Activated T-cell treated with anti-CD3 and anti-CD28 coated beads for 4 hours (primary cell): ENCODE data around the gene CTBP1.

Source experiments
- DNase-seq: peaks from one replicate; pipeline ENCODE4 v3.0.0-alpha.2; 2020

CTBP1 gene

DNA sequence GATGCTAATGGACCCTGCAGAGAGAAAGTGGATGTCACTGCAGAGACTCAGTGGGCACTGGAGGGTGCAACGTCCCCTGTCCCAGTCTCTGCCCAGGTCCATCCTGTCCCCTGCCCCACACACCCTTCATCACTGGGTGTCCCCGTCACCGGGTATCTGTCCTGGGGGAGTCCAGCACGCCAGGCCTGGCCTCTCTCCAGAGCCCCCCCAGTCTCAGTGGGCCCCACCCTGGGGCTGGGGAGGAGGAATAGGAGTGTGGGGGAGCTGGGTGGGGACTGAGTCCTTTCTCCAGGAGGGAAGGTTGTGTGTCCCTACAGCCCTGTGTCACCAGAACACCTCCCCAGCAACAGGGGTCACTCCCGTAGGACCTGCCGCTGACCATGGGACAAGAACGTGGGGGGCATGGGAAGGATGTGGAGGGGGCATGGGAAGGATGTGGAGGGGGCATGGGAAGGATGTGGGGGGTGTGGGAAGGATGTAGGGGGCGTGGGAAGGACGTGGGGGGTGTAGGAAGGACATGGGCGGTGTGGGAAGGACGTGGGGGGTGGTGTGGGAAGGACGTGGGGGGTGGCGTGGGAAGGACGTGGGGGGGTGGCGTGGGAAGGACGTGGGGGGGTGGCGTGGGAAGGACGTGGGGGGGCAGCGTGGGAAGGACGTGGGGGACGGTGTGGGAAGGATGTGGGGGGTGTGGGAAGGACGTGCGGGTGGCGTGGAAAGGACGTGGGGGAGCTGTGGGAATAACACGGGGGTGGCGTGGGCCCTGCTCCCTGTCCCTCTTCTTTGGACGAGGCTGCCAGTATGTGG is 55.5 kb downstream of the CTBP1 start:
- no peak for DNase-seq

DNA sequence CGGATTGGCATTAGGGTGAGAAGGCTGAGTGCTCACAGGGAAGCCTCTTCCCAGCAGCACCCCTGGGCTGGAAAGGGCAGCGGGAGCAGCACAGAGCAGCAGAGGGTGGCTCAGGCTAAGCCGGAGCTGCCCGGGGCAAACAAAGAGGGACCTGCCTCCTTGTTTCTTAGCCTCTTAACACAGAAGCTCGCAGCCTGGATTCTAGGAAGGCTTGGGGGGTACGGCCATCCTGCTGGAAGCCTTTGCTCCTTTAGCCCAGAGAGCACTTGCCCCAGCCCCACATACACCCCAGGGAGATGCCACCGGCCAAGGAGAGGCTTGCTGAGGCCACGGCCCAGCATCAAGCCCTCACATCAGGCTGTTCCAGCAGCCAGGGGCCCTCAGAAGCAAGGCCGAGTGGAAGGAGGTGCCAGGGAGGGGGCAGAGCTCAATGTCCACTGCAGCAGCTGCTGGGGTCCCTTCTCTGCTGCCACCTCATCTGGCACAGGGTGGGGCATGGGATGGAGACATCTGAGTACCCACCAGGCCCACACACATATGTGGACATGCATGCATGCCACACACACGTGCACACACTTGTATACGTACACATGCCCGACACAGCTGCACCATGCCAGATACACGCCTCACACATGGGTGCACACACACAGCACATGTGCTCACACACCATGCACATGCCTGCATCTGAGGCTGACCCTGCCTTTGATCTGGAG is 56.3 kb downstream of the CTBP1 start:
- DNase-seq: no peak

DNA sequence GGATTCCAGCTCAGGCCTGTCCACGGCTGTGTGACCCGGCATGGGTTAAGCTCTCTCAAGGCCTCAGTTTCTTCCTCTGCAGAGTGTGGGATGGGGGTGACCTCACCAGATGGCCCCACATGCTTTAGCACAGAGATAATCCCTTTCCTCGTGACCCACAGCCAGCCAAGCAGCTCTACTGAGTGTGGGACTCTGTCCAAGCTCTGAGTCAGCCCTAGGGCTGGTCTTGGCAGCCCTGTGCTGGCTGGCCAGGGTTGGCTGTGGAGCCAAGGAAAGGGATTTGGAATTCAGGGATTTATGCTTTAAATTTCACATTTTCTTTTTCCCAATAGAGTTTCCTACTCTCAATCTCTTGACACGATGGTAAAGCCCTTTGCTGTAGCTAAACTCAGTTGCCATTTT is 56.8 kb downstream of the CTBP1 start:
- no peak for DNase-seq

DNA sequence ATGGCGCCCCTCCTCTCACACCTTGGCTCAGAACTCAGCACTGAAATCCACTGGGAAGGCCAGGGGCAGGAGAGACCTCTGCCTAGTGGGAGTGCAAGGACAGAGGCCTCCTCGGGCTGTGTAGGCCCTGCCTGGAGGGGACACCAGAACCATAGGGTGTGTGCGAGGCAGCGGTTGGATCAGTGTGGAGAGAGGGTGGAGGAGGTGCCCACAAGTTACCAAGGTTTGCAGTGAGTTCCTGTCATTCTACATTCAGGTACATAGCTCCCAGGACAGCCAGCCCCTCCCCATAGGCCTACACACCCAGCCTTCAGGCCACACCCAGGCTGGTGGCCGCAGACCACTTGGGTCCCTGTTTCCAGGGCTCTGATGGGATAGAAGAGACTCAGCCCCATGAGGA is 57.3 kb downstream of the CTBP1 start:
- no peak for DNase-seq

DNA sequence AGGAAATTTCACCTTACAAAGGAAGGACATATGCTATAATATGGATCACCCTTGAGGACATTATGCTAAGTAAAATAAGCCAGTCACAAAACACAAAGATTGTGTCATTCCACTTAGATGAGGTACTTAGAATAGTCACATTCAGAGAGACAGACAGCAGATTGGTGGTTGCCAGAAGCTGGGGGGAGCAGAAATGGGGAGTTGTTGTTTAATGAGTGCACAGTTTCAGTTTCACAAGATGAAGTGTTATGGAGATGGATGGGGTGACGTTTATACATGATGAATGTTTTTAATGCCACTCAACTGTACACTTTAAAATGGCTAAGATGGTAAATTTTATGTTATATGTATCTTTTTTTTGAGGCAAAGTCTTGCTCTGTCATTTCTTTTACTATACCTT is 61.7 kb downstream of the CTBP1 start:
- DNase-seq: no peak

DNA sequence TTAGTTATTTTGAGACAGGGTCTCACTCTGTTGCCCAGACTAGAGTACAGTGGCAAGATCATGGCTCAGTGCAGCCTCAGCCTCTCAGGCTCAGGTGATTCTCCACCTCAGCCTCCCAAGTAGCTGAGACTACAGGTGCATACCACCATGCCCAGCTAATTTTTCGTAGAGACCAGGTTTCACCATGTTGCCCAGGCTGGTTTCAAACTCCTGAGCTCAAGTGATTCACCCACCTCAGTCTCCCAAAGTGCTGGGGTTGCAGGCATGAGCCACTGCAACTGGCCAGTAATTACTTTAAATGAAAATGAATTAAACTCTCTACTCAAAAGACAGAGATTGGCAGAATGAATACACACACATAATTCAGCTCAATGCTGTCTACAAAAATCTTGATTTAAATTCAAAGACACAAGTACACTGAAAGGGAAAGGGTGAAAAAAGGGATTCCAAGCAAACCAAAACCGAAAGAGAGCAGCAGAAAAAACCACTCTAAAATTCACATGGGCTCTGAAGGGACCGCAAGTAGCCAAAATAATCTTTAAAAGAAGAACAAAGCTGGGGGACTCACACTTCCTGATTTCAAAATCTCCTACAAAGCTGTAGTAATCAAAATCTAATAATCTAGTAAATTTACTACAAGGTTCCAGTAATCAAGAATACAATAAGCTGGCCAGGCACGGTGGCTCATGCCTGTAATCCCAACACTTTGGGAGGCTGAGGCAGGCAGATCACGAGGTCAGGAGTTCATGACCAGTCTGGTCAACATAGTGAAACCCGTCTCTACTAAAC is 64.8 kb downstream of the CTBP1 start:
- DNase-seq: no peak

DNA sequence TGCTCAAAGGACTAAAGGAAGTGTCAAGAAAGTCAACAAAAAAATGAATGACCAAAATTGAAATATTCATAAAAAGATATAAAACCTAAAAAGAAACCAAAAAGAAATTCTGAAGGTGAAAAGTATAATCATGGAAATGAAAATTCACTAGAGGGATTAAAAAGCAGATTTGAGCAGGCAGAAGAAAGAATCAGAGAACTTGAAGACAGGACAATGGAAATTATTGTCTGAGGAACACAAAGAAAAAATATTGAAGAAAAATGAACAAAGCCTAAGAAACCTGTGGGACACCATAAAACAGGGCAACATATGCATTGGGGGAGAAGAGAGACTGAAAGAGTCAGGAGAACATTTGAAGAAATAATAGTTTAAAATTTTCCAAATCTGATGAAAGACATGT is 66.6 kb downstream of the CTBP1 start:
- no peak for DNase-seq

DNA sequence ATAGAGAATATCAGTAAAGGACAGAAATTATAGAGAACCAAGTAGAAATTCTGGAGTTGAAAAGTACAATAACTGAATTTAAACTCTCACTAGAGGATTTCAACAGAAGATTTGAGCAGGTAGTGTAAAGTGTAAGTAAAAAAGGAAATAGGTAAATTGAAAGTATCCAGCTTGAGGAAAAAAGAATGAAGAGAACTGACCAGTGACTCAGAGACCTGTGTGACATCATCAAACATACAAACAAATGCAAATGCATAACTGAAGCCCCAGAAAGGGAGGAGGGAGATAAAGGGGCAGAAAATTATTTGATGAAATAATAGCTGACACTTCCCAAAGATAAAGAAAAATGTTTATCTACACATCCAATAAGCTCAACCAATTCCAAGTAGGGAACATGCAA is 68.3 kb downstream of the CTBP1 start:
- no peak for DNase-seq

DNA sequence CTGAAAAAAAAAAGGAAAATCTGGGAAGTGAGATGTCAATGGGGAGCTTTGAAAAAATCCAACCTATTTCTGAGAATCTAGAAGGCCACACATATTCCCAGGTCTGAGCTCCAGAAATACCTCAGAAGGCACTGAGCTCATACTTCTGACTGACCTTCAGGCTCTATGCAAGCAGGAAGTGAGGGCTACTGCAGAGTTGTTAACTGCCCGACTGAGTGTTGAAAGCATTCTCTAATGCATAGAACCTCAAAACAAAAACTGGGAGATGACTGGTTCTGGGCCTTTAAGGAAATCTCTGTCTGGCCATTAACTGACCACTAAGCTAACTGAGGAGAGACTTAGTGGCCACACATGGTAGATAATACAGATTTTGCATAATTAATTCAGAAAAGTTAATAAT is 69.0 kb downstream of the CTBP1 start:
- DNase-seq: no peak

DNA sequence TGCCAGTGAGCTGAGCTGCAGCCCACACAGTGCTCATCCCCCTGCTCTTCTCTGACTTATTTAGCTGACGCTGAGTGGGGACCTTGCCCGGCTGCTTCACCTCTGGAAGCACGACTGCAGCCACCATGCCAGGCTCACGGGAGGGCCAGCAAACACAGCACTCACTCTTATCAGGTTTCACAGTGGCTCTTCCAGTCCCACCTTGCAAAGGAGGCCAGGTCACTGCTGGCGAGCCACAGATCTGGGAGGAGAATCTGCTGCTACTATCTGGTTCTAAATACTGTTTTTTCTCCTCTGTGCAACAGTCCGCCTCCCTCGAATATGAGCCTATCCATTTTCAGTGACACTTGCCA is 69.9 kb downstream of the CTBP1 start:
- DNase-seq: no peak

DNA sequence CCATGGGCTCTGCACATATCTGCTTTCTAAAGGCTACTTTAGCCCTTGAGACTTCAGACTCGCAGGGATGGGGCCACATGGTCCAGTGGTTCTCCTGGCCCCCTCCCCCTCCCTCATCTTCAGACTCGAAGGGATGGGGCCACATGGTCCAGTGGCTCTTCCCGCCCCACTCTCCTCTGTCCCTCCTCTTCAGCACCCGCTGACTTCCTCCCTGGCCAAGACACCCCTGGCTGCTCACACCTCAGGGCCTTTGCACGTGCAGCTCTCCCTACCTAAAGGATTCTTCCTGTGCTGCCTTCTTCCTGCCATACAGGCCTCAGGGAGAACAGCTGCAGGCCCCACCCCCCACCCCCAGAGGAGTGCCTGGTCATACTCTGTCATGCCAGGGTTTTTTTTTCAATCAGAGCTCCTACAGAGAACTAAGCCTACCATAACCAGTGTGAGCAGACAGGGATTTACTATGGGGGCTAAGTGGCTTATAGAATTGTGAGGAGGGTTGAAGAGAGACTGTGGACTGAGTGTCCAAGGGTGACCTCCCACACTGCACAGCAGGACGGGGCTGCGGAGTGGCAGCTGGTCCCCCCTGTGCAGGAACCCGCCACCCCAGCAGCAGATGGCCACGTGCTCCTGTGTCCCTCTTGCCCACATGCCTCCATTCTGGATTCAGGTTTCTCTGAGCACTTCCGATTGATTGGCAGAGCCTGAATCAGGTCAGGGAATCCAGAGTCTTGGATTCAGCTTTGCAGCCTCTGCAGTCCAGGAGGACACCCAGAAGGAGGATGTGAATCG is 70.4 kb downstream of the CTBP1 start:
- DNase-seq: no peak

DNA sequence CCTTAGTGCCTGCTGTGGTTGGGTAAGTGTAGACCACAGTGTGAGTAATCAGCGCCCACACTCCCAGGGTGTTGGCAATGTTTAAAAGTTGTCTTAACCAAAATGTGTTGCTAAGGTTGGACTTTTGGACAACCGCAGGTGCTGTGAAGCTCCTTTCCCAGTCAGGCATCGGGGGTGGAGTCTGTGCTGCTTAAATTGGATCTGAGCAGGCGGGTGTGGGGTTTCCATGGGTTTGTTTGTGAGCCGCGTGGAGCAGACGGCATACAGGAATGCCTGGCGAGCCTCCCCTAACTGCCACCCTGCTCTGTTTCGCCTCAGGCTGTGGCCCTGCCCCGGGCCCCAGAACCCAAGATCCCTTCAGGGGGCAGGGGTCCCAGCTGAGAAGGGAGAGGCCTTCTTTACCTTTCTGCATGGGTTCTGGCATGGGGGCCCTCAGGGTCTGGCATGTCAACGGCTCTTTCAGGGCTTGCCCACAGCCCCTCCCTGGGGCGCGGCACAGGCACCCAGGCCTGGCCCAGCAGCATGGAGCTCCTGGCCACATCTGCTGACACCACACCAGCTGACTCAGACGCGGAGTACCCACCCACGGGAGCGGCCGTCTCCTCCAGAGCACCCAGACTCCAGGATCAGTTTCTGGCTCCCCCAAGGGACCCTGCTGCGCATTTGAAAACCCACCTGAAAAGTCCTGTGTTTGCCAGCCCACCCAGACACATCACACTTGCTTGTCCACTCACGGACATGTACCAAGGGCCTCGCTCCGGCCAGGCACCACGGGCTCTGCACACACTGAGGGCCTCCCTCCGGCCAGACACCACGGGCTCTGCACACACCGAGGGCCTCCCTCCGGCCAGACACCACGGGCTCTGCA is 71.4 kb downstream of the CTBP1 start:
- DNase-seq: no peak

DNA sequence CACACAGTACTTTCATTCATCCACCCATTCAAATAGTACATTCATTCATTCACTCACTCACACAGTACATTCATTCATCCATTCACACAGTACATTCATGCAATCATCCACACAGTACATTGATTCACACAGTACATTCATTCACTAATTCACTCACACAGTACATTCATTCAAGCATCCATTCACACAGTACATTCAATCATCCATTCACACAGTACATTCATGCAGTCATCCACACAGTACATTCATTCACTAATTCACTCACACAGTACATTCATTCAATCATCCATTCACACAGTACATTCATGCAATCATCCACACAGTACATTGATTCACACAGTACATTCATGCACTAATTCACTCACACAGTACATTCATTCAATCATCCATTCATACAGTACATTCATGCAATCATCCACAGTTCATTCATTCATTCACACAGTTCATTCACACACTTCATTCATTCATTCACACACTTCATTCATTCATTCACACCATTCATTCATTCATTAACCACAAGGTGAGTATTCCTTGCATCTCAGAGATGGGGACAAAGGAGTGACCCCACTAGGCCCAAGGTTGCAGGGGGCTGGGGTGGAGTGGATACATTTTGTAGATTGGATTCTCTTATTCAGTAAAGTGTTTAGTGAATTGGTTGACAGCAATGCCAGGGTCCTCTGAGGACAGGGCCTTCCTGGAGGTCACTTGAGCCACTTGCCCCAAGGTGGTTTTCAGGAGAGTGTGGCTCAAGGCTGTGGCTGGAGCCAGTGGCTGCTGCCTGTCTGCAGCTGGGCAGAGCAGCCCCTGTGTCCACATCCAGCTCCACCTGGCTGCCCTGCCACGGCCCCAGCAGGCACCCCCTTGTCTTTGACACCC is 72.3 kb downstream of the CTBP1 start:
- no peak for DNase-seq

DNA sequence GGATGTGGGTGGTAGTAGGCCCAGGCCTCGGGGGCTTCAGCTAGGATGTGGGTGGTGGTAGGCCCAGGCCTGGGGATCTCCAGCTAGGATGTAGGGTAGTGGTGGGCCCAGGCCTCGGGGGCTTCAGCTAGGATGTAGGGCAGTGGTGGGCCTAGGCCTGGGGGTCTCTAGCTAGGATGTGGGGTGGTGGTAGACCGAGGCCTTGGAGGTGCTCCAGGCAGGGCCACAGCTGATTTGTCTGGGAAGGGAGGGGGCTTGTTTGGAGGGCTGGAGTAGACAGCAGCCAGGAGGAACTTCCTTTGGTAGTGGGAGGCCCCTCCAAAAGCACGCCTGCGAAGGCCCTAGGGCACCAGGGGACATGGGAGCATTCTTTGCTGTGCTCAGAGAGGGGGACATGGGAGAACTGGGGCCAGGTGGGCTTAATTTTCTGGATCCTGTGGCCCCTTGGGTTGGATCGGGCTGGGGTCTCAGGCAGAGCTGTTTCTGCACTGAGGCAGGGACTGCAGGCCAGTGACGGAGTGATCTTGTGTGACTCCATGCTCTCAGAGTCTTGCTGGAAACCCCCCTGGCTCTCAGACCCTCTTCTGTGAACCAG is 73.2 kb downstream of the CTBP1 start:
- no peak for DNase-seq

DNA sequence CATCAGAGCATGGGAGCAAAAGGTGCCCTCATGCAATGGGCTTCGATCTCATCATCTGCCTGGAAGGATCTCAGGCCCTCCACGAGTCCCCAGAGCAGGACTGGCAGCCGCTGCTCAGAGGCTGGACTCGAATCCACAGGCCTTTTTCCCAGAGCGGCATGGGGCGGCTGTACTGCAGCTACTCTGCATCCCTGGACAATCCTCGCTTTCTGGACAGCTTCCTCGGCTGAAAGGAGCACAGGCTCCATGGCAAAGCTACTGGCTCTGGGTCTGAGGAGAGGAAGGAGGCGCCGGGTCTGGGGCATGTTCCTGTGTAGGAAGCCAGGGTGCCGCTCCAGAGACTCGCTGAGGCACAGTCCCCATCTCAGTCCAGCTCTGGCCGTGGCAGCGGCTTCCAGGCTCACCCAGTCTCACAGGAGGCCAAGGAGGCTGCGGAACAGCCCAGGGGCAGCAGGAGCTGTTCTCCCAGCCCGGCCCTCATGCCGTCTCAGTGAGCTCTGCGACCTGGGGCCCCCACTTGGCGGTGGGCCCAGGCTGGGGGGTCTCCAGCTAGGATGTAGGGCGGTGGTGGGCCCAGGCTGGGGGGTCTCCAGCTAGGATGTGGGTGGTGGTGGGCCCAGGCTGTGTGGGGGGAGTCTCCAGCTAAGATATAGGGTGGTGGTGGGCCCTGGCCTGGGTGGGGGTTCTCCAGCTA is 73.8 kb downstream of the CTBP1 start:
- no peak for DNase-seq

DNA sequence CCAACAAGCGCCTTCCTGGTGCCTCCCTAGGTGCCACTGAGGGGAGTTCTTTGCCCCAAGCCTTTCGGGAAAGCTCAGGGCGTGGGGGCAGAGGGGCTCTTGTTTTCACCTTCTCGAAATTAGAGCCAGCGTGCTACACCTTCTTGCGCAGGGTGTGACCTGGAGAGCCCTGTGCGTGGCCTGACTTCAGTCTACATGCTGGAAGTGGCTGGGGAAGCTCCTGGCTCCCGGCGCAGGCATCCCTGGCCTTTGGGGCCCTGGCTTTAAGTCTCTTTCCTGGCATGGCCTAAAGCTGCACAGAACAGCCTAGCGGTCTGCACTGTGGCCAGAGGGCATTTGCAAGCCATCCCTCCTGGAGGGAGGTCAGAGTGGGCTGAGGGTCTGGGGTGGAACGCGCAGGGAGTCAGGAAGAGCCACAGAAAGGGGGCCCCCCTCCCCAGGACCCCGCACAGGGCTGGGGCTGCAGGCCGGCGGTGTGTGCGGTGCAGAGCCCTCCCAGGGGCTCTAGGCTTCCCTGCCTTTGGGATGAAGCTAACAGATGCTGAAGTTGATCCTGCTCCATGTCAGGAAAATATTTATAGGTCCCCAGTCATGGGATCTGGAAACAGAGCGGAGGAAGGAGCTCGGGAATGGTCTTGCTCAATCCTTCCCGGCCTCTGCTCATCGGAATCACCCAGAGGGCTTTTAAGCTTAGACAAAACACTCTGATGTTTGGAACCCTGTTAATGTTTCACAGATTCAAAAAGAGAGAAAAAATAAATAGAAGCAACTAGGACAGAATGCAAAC is 75.8 kb downstream of the CTBP1 start:
- DNase-seq: no peak

DNA sequence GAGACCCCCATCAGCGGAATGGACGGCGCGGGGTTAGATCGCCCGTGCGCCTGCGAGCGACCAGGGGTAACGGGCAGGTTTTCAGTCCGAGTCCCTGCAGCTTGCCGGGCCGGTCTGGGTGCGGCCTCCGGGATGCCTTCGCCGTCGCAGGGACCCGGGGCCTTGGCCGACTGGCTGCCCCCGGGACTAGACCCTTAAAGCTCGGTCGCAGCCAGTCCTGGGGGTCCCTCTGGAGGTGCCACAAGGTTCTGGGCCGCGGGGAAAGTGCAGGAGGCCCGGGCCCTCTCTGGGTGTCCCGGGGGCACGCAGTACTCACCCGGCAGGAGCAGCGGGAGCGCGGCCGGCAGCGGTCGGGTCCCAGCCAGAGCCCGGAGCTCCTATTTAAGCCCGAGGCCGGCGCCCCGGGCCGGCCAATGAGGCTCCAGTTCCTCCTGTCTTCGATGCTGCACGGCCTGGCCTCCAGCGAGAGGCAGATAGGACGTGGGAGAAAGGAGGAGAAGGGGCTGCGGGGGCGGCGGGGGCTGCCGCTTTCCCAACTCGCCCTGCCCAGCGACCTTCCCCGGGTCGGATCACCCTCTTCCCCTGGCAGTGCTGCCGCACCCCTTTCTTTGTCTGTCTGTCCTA is 76.6 kb downstream of the CTBP1 start, which contains the start of gene SPON2:
TSS of gene SPON2 (minus strand) at position 356 of the 624 bp plus-strand sequence.
- no peak for DNase-seq
